ENCODE results near the gene TMEM164. TPM values are rescaled to one million over a fixed set of nuclear protein-coding genes. Genes with fewer than 3 reads are reported as not detected.

TMEM164 gene
- total and polyA plus RNA-seq, 2 experiments from 2014 or later = 3.4 to 17.2 TPM

GRCh38 chrX:110136136-110136535 lies 133.2 kb downstream of the TMEM164 start (continued):
- TF ChIP-seq REST (IDR thresholded peaks at IDR 0.05; ENCODE audit: unreplicated experiment) (no peak), ZNF331 (CRISPR knock-in tag; IDR thresholded peaks at IDR 0.05; ENCODE audit: low read depth) (no peak), NANOG (IDR thresholded peaks at IDR 0.05; ENCODE audit: borderline replicate concordance) (no peak), POLR2AphosphoS5 (IDR thresholded peaks at IDR 0.05; ENCODE audit: low read depth) (no peak), CTCF (conservative IDR thresholded peaks at IDR 0.05; ENCODE audit: low read depth in 2 of 2) (no peak), ZNF114 (CRISPR knock-in tag; IDR thresholded peaks at IDR 0.05) (no peak), EZH2phosphoT487 (IDR thresholded peaks at IDR 0.05; ENCODE audit: unreplicated experiment) (no peak), CREB1 (CRISPR knock-in tag; IDR thresholded peaks at IDR 0.05; ENCODE audit: low read depth) (no peak), EZH2 (IDR thresholded peaks at IDR 0.05; ENCODE audit: low read depth, unreplicated experiment) (no peak), JUNB (IDR thresholded peaks at IDR 0.05; ENCODE audit: unreplicated experiment) (no peak), ETS1 (IDR thresholded peaks at IDR 0.05) (no peak)

GRCh38 chrX:110138557-110138956 lies 135.6 kb downstream of the TMEM164 start:
- Histone ChIP-seq H2AFZ (no peak overlapping the region), H3K4me2 (no peak overlapping the region), H3K4me1 (ENCODE audit: insufficient read depth) (no peaks in the 10 kb centered on the region), H3K4me3 (no peak overlapping the region), H3K36me3 (ENCODE audit: insufficient read depth) (no peaks in the 10 kb centered on the region), H3K27me3 (ENCODE audit: insufficient read depth) (no peaks in the 10 kb centered on the region), H3K27ac (ENCODE audit: low read depth) (no peak overlapping the region), H4K20me1 (replicated peaks; ENCODE audit: insufficient read depth) (no peaks in the 10 kb centered on the region), H3K79me2 (replicated peaks; ENCODE audit: insufficient read depth) (no peaks in the 10 kb centered on the region), H3F3A (replicated peaks; ENCODE audit: low read depth) (no peaks in the 10 kb centered on the region), H3K9me2 (ENCODE audit: insufficient read depth) (no peaks in the 10 kb centered on the region)
- ATAC-seq = no peak
- TF ChIP-seq STAT1 (IDR thresholded peaks at IDR 0.05; ENCODE audit: unreplicated experiment) (no peak), POLR2AphosphoS5 (IDR thresholded peaks at IDR 0.05; ENCODE audit: low read depth) (no peak), CTCF (conservative IDR thresholded peaks at IDR 0.05; ENCODE audit: low read depth in 2 of 2) (no peak), ETS1 (IDR thresholded peaks at IDR 0.05) (no peak), REST (IDR thresholded peaks at IDR 0.05; ENCODE audit: unreplicated experiment) (no peak)
- no peak overlapping the region for H3K27ac Mint-ChIP-seq
- DNase-seq (ENCODE audit: low spot score) = no peak
- H3K9me3 Mint-ChIP-seq = no peaks in the 10 kb centered on the region
- H3K27me3 Mint-ChIP-seq (ENCODE audit: insufficient read depth, low read depth, poor library complexity) = no peaks in the 10 kb centered on the region
- H3K4me3 Mint-ChIP-seq = no peak overlapping the region
- 0 out of 3 replicates have a peak, but pooled peaks cover 5% of the 10 kb centered on the region for H3K36me3 Mint-ChIP-seq (ENCODE audit: low read depth)
- H3K4me1 Mint-ChIP-seq = no peaks in the 10 kb centered on the region
